GM12892 (cell line): ENCODE data around the gene BRD7.

Experiments used
- POLR2A ChIP-seq: IDR thresholded peaks from 2 replicates; pipeline ENCODE4 v1.6.1; 2011; ENCODE audit warnings: low read depth, low read length, control low read depth
- POLR2AphosphoS5 ChIP-seq: IDR thresholded peaks from 2 replicates; pipeline ENCODE4 v1.6.1; 2011; ENCODE audit warnings: low read depth, low read length, control low read depth
- TAF1 ChIP-seq: IDR thresholded peaks from 2 replicates; pipeline ENCODE4 v1.6.1; 2011; ENCODE audit warnings: low read depth, mild to moderate bottlenecking, control low read depth, low read length, borderline replicate concordance

- TF ChIP-seq POLR2AphosphoS5, result no peak
- no peak for TF ChIP-seq POLR2A
- no peak for TF ChIP-seq TAF1
Measured at GRCh38 chr16:50273382-50273690, 95.5 kb downstream of the BRD7 start.
